ENCODE measurements around the gene GOLGA1.

The GOLGA1 gene

DNA sequence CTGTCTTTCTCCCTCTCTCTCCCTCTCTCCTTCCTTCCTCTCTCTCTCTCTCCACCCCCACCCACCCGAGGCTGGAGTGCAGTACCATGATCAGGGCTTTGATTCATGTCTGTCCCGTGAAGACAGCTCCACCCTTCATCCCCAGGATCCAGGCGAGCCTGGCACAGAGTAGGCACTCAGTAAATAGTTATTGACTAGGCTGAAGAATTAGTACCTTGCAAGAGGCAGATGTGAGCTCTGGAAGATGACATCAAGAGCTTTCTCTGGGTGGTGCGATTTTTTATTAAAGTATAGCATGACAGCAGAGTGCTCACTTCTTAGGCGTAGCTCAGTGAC is 111.6 kb downstream of the GOLGA1 start:
- Histone ChIP-seq H3K27ac (ENCODE audit: low read length) (no peak overlapping the region), H3K4me3 (ENCODE audit: low read depth in 1 of 2, low read length in 2 of 2) (no peak overlapping the region), H3K36me3 (ENCODE audit: control insufficient read depth in 1 of 2, insufficient read depth in 2 of 2, low read length in 2 of 2) (no peaks in the 10 kb centered on the region), H3K4me1 (ENCODE audit: control insufficient read depth in 1 of 2, insufficient read depth in 2 of 2, low read length in 2 of 2) (peaks cover 1 to 18% of the 10 kb centered on the region in 2 donors), H3K27me3 (ENCODE audit: low read depth, low read length) (no peaks in the 10 kb centered on the region), H3K9me3 (ENCODE audit: control insufficient read depth in 1 of 2, low read length in 2 of 2) (no peaks in the 10 kb centered on the region)

DNA sequence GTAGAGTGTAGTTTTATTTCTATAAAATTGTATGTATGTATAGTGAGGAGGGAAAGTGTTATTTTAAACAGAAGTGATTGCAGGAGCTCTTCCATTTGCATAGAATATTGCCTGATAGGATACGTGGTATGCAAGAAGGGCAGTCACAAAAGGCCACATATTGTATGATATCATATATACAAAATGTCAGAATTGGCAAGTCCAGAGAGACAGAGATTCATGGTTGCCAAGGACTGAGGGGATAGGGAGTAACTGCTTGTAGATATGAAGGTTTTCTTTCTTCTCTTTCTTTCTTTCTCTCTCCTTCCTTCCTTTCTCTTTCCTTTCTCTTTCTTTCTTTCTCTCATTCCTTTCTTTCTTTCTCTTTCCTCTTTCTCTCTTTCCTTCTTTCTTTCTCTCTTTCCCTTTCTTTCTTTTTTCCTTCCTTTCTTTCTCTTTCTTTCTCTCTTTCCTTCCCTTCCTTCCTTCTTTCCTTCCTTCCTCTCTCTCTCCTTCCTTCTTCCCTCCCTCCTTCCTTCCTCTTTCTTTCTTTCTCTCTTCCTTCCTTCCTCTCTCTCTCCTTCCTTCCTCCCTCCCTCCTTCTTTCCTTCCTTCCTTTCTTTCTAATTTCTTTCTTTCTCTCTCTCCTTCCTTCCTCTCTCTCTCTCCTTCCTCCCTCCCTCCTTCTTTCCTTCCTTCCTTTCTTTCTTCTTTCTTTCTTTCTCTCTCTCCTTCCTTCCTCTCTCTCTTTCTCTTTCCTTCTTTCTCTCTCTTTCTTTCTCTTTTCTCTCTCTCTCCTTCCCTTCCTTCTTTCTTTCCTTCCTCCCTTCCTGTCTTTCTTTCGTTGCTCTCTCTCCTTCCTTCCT is 112.2 kb downstream of the GOLGA1 start:
- Histone ChIP-seq H3K27me3 (ENCODE audit: low read depth, low read length) (no peaks in the 10 kb centered on the region), H3K4me1 (ENCODE audit: control insufficient read depth in 1 of 2, insufficient read depth in 2 of 2, low read length in 2 of 2) (peaks cover 0 to 17% of the 10 kb centered on the region in 2 donors), H3K36me3 (ENCODE audit: control insufficient read depth in 1 of 2, insufficient read depth in 2 of 2, low read length in 2 of 2) (no peaks in the 10 kb centered on the region), H3K4me3 (ENCODE audit: low read depth in 1 of 2, low read length in 2 of 2) (no peak overlapping the region), H3K9me3 (ENCODE audit: control insufficient read depth in 1 of 2, low read length in 2 of 2) (no peaks in the 10 kb centered on the region), H3K27ac (ENCODE audit: low read length) (no peak overlapping the region)

Data from muscle layer of duodenum (tissue), 2 donors.